H9 (cell line): Measurements from ENCODE around the gene ANKRD11. TPM values are rescaled to one million over a fixed set of nuclear protein-coding genes. Genes with fewer than 3 reads are reported as not detected.

Experiments
- DNase-seq: peaks from one replicate; pipeline ENCODE4 v3.0.0-alpha.2; 2017
- H2AFZ ChIP-seq: one replicate; pipeline ENCODE4 v1.6.1; 2013; ENCODE audit warnings: mild to moderate bottlenecking, low read length, control low read depth, moderate library complexity
- H2AK5ac ChIP-seq: 2 replicates; pipeline ENCODE4 v1.6.1; 2013; ENCODE audit warnings: low read length, control low read depth, mixed read lengths; ENCODE audit not compliant: insufficient read length
- H2BK120ac ChIP-seq: one replicate; pipeline ENCODE4 v1.6.1; 2013; ENCODE audit warnings: low read depth, mild to moderate bottlenecking, low read length, control low read depth, inconsistent platforms; ENCODE audit not compliant: poor library complexity, severe bottlenecking
- H2BK12ac ChIP-seq: 2 replicates; pipeline ENCODE4 v1.6.1; 2013; ENCODE audit warnings: low read length, control low read depth, mixed read lengths, low read depth; ENCODE audit not compliant: insufficient read length
- H2BK15ac ChIP-seq: 2 replicates; pipeline ENCODE4 v1.6.1; 2013; ENCODE audit warnings: low read depth, low read length, control low read depth
- H2BK20ac ChIP-seq: one replicate; pipeline ENCODE4 v1.6.1; 2013; ENCODE audit warnings: low read depth, mild to moderate bottlenecking, low read length, control low read depth, inconsistent platforms; ENCODE audit not compliant: poor library complexity, severe bottlenecking
- H2BK5ac ChIP-seq: 2 replicates; pipeline ENCODE4 v1.6.1; 2013; ENCODE audit warnings: low read length, control low read depth, mixed read lengths; ENCODE audit not compliant: insufficient read length
- H3K14ac ChIP-seq: 2 replicates; pipeline ENCODE4 v1.6.1; 2013; ENCODE audit warnings: low read length, control low read depth; ENCODE audit not compliant: insufficient read depth
- H3K18ac ChIP-seq: 2 replicates; pipeline ENCODE4 v1.6.1; 2013; ENCODE audit warnings: low read depth, mild to moderate bottlenecking, mixed read lengths, low read length, control low read depth; ENCODE audit not compliant: insufficient read length
- H3K23ac ChIP-seq: 2 replicates; pipeline ENCODE4 v1.6.1; 2013; ENCODE audit warnings: low read length, control low read depth, mixed read lengths, low read depth; ENCODE audit not compliant: insufficient read length
- H3K23me2 ChIP-seq: 2 replicates; pipeline ENCODE4 v1.6.1; 2013; ENCODE audit warnings: low read depth, mild to moderate bottlenecking, mixed read lengths, low read length, control low read depth; ENCODE audit not compliant: insufficient read length, poor library complexity, severe bottlenecking
- H3K27ac ChIP-seq: 2 replicates; pipeline ENCODE4 v1.5.1; 2013; ENCODE audit warnings: low read length, control low read depth, mixed read lengths, low read depth; ENCODE audit not compliant: insufficient read length
- H3K27me3 ChIP-seq: 2 replicates; pipeline ENCODE4 v1.6.1; 2013; ENCODE audit warnings: low read length, control low read depth, inconsistent platforms; ENCODE audit not compliant: insufficient read depth
- H3K4ac ChIP-seq: 2 replicates; pipeline ENCODE4 v1.6.1; 2013; ENCODE audit warnings: low read depth, mild to moderate bottlenecking, control low read depth, inconsistent platforms, low read length, moderate library complexity
- H3K4me1 ChIP-seq: 2 replicates; pipeline ENCODE4 v1.6.1; 2013; ENCODE audit warnings: low read length, control low read depth, inconsistent platforms; ENCODE audit not compliant: insufficient read depth
- H3K4me2 ChIP-seq: 2 replicates; pipeline ENCODE4 v1.6.1; 2013; ENCODE audit warnings: low read length, control low read depth, mixed read lengths; ENCODE audit not compliant: insufficient read length, insufficient read depth
- H3K56ac ChIP-seq: 2 replicates; pipeline ENCODE4 v1.6.1; 2013; ENCODE audit warnings: low read depth, mild to moderate bottlenecking, mixed read lengths, low read length, control low read depth; ENCODE audit not compliant: insufficient read length
- H3K79me1 ChIP-seq: 2 replicates; pipeline ENCODE4 v1.6.1; 2013; ENCODE audit warnings: low read depth, mild to moderate bottlenecking, moderate library complexity, low read length, control low read depth, inconsistent platforms; ENCODE audit not compliant: insufficient read depth, poor library complexity, severe bottlenecking
- H3K79me2 ChIP-seq: 2 replicates; pipeline ENCODE4 v1.6.1; 2013; ENCODE audit warnings: low read length, control low read depth, inconsistent platforms; ENCODE audit not compliant: insufficient read depth
- H3K9ac ChIP-seq: 2 replicates; pipeline ENCODE4 v1.6.1; 2013; ENCODE audit warnings: low read length, control low read depth, mixed read lengths; ENCODE audit not compliant: insufficient read length; ENCODE audit errors: extremely low read depth
- H3K9me3 ChIP-seq: one replicate; pipeline ENCODE4 v1.6.1; 2013; ENCODE audit warnings: low read depth, low read length, inconsistent platforms; ENCODE audit not compliant: control insufficient read depth
- H3T11ph ChIP-seq: one replicate; pipeline ENCODE4 v1.6.1; 2013; ENCODE audit warnings: mild to moderate bottlenecking, low read length, control low read depth, inconsistent platforms
- H4K20me1 ChIP-seq: one replicate; pipeline ENCODE4 v1.6.1; 2013; ENCODE audit not compliant: control insufficient read depth, insufficient read length, insufficient read depth
- H4K5ac ChIP-seq: 2 replicates; pipeline ENCODE4 v1.6.1; 2013; ENCODE audit warnings: low read depth, mild to moderate bottlenecking, mixed read lengths, low read length, control low read depth; ENCODE audit not compliant: insufficient read length
- H4K8ac ChIP-seq: replicated peaks from 2 replicates; pipeline ENCODE4 v1.6.1; 2013; ENCODE audit warnings: low read length, control low read depth, mixed read lengths, low read depth; ENCODE audit not compliant: insufficient read length
- H4K91ac ChIP-seq: 2 replicates; pipeline ENCODE4 v1.6.1; 2013; ENCODE audit warnings: low read depth, mild to moderate bottlenecking, moderate library complexity, mixed read lengths, low read length, control low read depth; ENCODE audit not compliant: insufficient read length
- H3K27ac Mint-ChIP-seq, 3 experiments: 2 replicates in 2 of 3; 3 replicates in 1 of 3; pipeline ENCODE4 v1.8.0; 2020 to 2021; ENCODE audit warnings: mixed read lengths in 3 of 3, mild to moderate bottlenecking in 1 of 3, moderate library complexity in 1 of 3
- H3K27me3 Mint-ChIP-seq: 2 replicates; pipeline ENCODE4 v1.8.0; 2021; ENCODE audit warnings: low read depth, mild to moderate bottlenecking, moderate library complexity, mixed read lengths
- H3K36me3 Mint-ChIP-seq, 3 experiments: 2 replicates in 2 of 3; 3 replicates in 1 of 3; pipeline ENCODE4 v1.8.0; 2020 to 2021; ENCODE audit warnings: low read depth in 3 of 3, mixed read lengths in 3 of 3; ENCODE audit not compliant: insufficient read depth in 1 of 3
- H3K4me1 Mint-ChIP-seq, 2 experiments: 2 replicates each; pipeline ENCODE4 v1.8.0; 2020; ENCODE audit warnings: mixed read lengths in 2 of 2
- H3K4me3 Mint-ChIP-seq, 2 experiments: 2 replicates in 1 of 2; 3 replicates in 1 of 2; pipeline ENCODE4 v1.8.0; 2020 to 2021; ENCODE audit warnings: mild to moderate bottlenecking in 2 of 2, mixed read lengths in 2 of 2, moderate library complexity in 1 of 2
- H3K9me3 Mint-ChIP-seq, 2 experiments: 2 replicates in 1 of 2; 3 replicates in 1 of 2; pipeline ENCODE4 v1.8.0; 2020; ENCODE audit warnings: mild to moderate bottlenecking in 2 of 2, mixed read lengths in 2 of 2, moderate library complexity in 1 of 2
- CTCF ChIP-seq: fragments of 200-600 bp; sonication (generic); conservative IDR thresholded peaks from 3 replicates; pipeline ENCODE4 v1.8.0; 2021; ENCODE audit warnings: antibody characterized with exemption, mild to moderate bottlenecking
- WGBS: extraction: QIAGEN DNeasy Blood & Tissue Kit; methylation state at CpG from one replicate; pipeline ENCODE4 v1.1.7; 2013; ENCODE audit warnings: missing lambda C conversion rate, low lambda C conversion rate, mixed read lengths; ENCODE audit not compliant: insufficient read length; ENCODE audit errors: extremely low coverage; 5-methylcytosine and 5-hydroxymethylcytosine counted together
- total RNA-seq: library from RNA; stranded (reverse); gene quantifications from 2 replicates; pipeline ENCODE4 v1.2.1, GENCODE V29; 2021

ANKRD11 gene
- total RNA-seq, 1 experiment from 2014 or later, result 181 TPM

GRCh38 chr16:89370081-89370511 is 120.3 kb downstream of the ANKRD11 start:
- DNase-seq, result no peak
- H3K9ac ChIP-seq, result no peak overlapping the region
- WGBS, result no CpG with 5 or more reads among the region's 5 CpGs

More at GRCh38 chr16:89370081-89370511, 120.3 kb downstream of the ANKRD11 start:
- H2BK12ac ChIP-seq, result no peak overlapping the region
- no peak overlapping the region for H3K18ac ChIP-seq
- peak overlapping the region; percentile 10; the same call in 1 of the 2 replicates for H3K14ac ChIP-seq
- H3K79me1 ChIP-seq, result peaks cover 10% of the 10 kb centered on the region
- Mint-ChIP-seq H3K36me3 (peaks cover 4 to 8% (median 5%) of the 10 kb centered on the region in 3 experiments; a peak in 4 of 7 replicates), H3K27ac (peak overlapping the region in 1 of 3 experiments; percentile 57; a peak in 1 of 7 replicates), H3K27me3 (no peaks in the 10 kb centered on the region), H3K4me1 (peaks cover 58 to 65% of the 10 kb centered on the region in 2 experiments), H3K9me3 (no peaks in the 10 kb centered on the region), H3K4me3 (no peak overlapping the region)
- no peaks in the 10 kb centered on the region for H3K9me3 ChIP-seq
- H3K4me1 ChIP-seq, result peaks cover 2% of the 10 kb centered on the region; the same call in 1 of the 2 replicates
- no peak overlapping the region for H2BK120ac ChIP-seq
- H3K4me2 ChIP-seq, result no peak overlapping the region
- H3K79me2 ChIP-seq, result peaks cover 92% of the 10 kb centered on the region
- no peak overlapping the region for H2AFZ ChIP-seq
- H2BK15ac ChIP-seq, result no peak overlapping the region
- no peak overlapping the region for H2BK5ac ChIP-seq
- peaks cover 4% of the 10 kb centered on the region for H4K20me1 ChIP-seq
- no peak for TF ChIP-seq CTCF
- H4K5ac ChIP-seq, result no peak overlapping the region
- H2AK5ac ChIP-seq, result no peak overlapping the region
- H3K27ac ChIP-seq, result no peak overlapping the region
- H3T11ph ChIP-seq, result no peak overlapping the region
- no peaks in the 10 kb centered on the region for H3K27me3 ChIP-seq
- no peaks in the 10 kb centered on the region for H3K23me2 ChIP-seq
- H3K23ac ChIP-seq, result no peak overlapping the region
- H3K4ac ChIP-seq, result no peak overlapping the region
- no peak overlapping the region for H2BK20ac ChIP-seq
- H4K91ac ChIP-seq, result no peak overlapping the region
- no peak overlapping the region for H3K56ac ChIP-seq
- no peak overlapping the region for H4K8ac ChIP-seq
